Endodermal cell (in vitro differentiated cells): Measurements from ENCODE around the gene SUCLG2. TPM values are rescaled to one million over a fixed set of nuclear protein-coding genes. Genes with fewer than 3 reads are reported as not detected.

Experiments
- DNase-seq: peaks from one replicate; pipeline ENCODE4 v3.0.0-alpha.2; 2017
- H3K27ac ChIP-seq: 2 replicates; pipeline ENCODE4 v1.5.1; 2013; ENCODE audit warnings: mild to moderate bottlenecking, low read depth, low read length, moderate library complexity
- H3K27me3 ChIP-seq: 2 replicates; pipeline ENCODE4 v1.6.1; 2013; ENCODE audit warnings: mild to moderate bottlenecking, low read length, moderate library complexity; ENCODE audit not compliant: insufficient read depth, control insufficient read depth, poor library complexity, severe bottlenecking
- H3K36me3 ChIP-seq: 2 replicates; pipeline ENCODE4 v1.7.0; 2013; ENCODE audit warnings: mild to moderate bottlenecking, low read length, moderate library complexity; ENCODE audit not compliant: control insufficient read depth, insufficient read depth
- H3K4me1 ChIP-seq: one replicate; pipeline ENCODE4 v1.7.0; 2013; ENCODE audit warnings: low read length; ENCODE audit not compliant: control insufficient read depth, insufficient read depth
- H3K4me3 ChIP-seq: 2 replicates; pipeline ENCODE4 v1.5.1; 2013; ENCODE audit warnings: mild to moderate bottlenecking, low read length, moderate library complexity
- H3K9ac ChIP-seq: 2 replicates; pipeline ENCODE4 v1.6.1; 2013; ENCODE audit warnings: mild to moderate bottlenecking, low read length, moderate library complexity; ENCODE audit not compliant: poor library complexity, severe bottlenecking; ENCODE audit errors: extremely low read depth
- H3K9me3 ChIP-seq: 2 replicates; pipeline ENCODE4 v1.6.1; 2013; ENCODE audit warnings: mild to moderate bottlenecking, low read length, moderate library complexity; ENCODE audit not compliant: control insufficient read depth
- H3K27ac Mint-ChIP-seq: 2 replicates; pipeline ENCODE4 v1.8.0; 2020; ENCODE audit warnings: mixed read lengths
- H3K27me3 Mint-ChIP-seq: 2 replicates; pipeline ENCODE4 v1.8.0; 2021; ENCODE audit warnings: mild to moderate bottlenecking, mixed read lengths; ENCODE audit not compliant: insufficient read depth
- H3K36me3 Mint-ChIP-seq: 2 replicates; pipeline ENCODE4 v1.8.0; 2020; ENCODE audit warnings: low read depth, mixed read lengths
- H3K4me1 Mint-ChIP-seq: 2 replicates; pipeline ENCODE4 v1.8.0; 2020; ENCODE audit warnings: mixed read lengths
- H3K4me3 Mint-ChIP-seq: 2 replicates; pipeline ENCODE4 v1.8.0; 2020; ENCODE audit warnings: mild to moderate bottlenecking, moderate library complexity, mixed read lengths
- H3K9me3 Mint-ChIP-seq: 2 replicates; pipeline ENCODE4 v1.8.0; 2020; ENCODE audit warnings: mild to moderate bottlenecking, mixed read lengths
- WGBS, 2 experiments: methylation state at CpG; one replicate each; pipeline versions ENCODE4 v1.1.5 to v1.1.7; 2013; ENCODE audit warnings: missing lambda C conversion rate in 2 of 2, mixed read lengths in 1 of 2; ENCODE audit not compliant: insufficient coverage in 1 of 2, insufficient read length in 1 of 2; 5-methylcytosine and 5-hydroxymethylcytosine counted together
- total RNA-seq, 2 donors: library from RNA; stranded (reverse); fragmentation: NEBNext Ultra II Directional in 1 of 2; extraction: Animal tissue kit (Norgen Biotek cat#: 25700) in 1 of 2; gene quantifications; 2 replicates in 1 of 2; 3 replicates in 1 of 2; pipeline ENCODE4 v1.2.1, GENCODE V29; 2021
- TF ChIP-seq, protein P1 (sequence below): fragments of 200-600 bp; sonication (generic); conservative IDR thresholded peaks from 2 replicates; pipeline ENCODE4 v1.5.0; 2021; ENCODE audit warnings: antibody characterized with exemption, mild to moderate bottlenecking

The SUCLG2 gene
- total RNA-seq, 2 donors from 2014 or later, result 42.4 to 57.3 TPM

DNA sequence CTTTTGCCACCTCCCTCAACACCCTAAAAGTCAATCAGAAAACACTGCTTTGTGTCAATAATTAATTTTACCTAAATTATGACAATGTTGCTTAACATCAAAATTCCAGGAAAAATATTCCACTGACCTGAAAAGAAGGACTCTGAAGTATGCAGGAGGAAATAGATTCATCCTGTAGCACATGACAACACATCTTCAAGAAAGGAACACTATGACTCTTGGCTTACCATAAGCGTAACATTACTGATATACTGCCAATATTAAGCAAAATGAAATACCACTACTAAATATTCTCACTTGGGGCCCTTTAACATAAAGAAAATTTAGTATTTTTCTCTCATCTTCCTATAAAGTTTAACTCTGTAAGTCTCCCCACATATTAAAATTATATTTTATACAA is 9.6 kb downstream of the SUCLG2 start:
- TF ChIP-seq, protein P1, sequence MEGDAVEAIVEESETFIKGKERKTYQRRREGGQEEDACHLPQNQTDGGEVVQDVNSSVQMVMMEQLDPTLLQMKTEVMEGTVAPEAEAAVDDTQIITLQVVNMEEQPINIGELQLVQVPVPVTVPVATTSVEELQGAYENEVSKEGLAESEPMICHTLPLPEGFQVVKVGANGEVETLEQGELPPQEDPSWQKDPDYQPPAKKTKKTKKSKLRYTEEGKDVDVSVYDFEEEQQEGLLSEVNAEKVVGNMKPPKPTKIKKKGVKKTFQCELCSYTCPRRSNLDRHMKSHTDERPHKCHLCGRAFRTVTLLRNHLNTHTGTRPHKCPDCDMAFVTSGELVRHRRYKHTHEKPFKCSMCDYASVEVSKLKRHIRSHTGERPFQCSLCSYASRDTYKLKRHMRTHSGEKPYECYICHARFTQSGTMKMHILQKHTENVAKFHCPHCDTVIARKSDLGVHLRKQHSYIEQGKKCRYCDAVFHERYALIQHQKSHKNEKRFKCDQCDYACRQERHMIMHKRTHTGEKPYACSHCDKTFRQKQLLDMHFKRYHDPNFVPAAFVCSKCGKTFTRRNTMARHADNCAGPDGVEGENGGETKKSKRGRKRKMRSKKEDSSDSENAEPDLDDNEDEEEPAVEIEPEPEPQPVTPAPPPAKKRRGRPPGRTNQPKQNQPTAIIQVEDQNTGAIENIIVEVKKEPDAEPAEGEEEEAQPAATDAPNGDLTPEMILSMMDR, result no peak
- WGBS, 2 experiments, result 100% methylated on average over 1 of the region's 1 CpG
- Mint-ChIP-seq H3K4me1 (peaks cover 20% of the 10 kb centered on the region), H3K9me3 (no peaks in the 10 kb centered on the region), H3K27me3 (no peaks in the 10 kb centered on the region), H3K27ac (no peak overlapping the region), H3K36me3 (peaks cover 16% of the 10 kb centered on the region), H3K4me3 (no peak overlapping the region)
- H3K9ac ChIP-seq, result no peak overlapping the region
- no peaks in the 10 kb centered on the region for H3K36me3 ChIP-seq
- no peak overlapping the region for H3K27ac ChIP-seq
- no peak overlapping the region for H3K4me3 ChIP-seq
- no peaks in the 10 kb centered on the region for H3K9me3 ChIP-seq
- DNase-seq, result no peak
- peaks cover 3% of the 10 kb centered on the region for H3K4me1 ChIP-seq
- H3K27me3 ChIP-seq, result no peaks in the 10 kb centered on the region

DNA sequence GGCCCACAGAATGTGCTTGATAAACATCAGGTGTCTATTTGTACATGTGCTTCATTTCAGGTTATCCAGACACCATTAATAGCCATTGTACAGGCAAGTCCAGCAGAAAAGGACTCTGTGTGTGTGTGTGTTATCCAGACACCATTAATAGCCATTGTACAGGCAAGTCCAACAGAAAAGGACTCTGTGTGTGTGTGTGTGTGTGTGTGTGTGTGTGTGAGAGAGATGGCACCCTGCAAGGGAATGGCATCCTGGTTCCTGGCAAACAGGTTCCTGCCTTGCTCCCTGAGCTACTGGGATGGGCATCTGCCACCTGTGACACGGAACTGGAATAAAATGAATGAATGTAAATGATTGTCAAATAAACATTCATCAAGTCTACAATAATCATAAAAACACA is 11.7 kb downstream of the SUCLG2 start:
- no peaks in the 10 kb centered on the region for H3K36me3 ChIP-seq
- no peak overlapping the region for H3K4me3 Mint-ChIP-seq
- no peak overlapping the region for H3K27ac Mint-ChIP-seq
- no peaks in the 10 kb centered on the region for H3K9me3 Mint-ChIP-seq
- H3K27me3 ChIP-seq, result no peaks in the 10 kb centered on the region
- H3K36me3 Mint-ChIP-seq, result peaks cover 17% of the 10 kb centered on the region
- H3K9me3 ChIP-seq, result no peaks in the 10 kb centered on the region
- no peak overlapping the region for H3K4me3 ChIP-seq
- TF ChIP-seq, protein P1, result no peak
- no peaks in the 10 kb centered on the region for H3K27me3 Mint-ChIP-seq
- no CpG with 5 or more reads among the region's 1 CpG for WGBS, 2 experiments
- H3K4me1 Mint-ChIP-seq, result peaks cover 4% of the 10 kb centered on the region
- H3K27ac ChIP-seq, result no peak overlapping the region
- no peak overlapping the region for H3K9ac ChIP-seq
- no peaks in the 10 kb centered on the region for H3K4me1 ChIP-seq
- DNase-seq, result no peak

DNA sequence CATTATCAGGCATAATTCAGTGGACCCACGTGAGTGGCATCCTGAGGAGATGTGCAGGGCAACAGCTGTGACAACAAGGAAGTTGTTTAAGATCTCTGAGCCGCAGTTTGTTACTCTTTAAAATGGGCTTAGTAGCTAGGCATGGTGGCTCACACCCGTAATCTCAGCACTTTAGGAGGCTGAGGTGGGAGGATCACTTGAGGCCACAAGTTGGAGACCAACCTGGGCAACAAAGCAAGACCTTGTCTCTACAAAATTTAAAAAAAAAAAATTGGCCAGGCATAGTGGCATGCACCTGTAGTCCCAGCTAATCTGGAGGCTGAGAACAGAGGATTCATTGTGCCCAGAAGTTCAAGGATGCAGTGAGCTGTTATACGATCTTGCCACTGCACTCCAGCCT is 12.2 kb downstream of the SUCLG2 start:
- Mint-ChIP-seq H3K27ac (no peak overlapping the region), H3K9me3 (no peaks in the 10 kb centered on the region), H3K27me3 (no peaks in the 10 kb centered on the region), H3K4me1 (no peaks in the 10 kb centered on the region), H3K4me3 (no peak overlapping the region), H3K36me3 (peaks cover 18% of the 10 kb centered on the region)
- no peak overlapping the region for H3K27ac ChIP-seq
- no peak for DNase-seq
- TF ChIP-seq, protein P1, result no peak
- no peaks in the 10 kb centered on the region for H3K27me3 ChIP-seq
- H3K9ac ChIP-seq, result no peak overlapping the region
- 92 to 93% methylated on average over 3 to 4 of the region's 4 CpGs for whole genome bisulfite sequencing, 2 experiments
- no peaks in the 10 kb centered on the region for H3K4me1 ChIP-seq
- no peaks in the 10 kb centered on the region for H3K36me3 ChIP-seq
- H3K4me3 ChIP-seq, result no peak overlapping the region
- H3K9me3 ChIP-seq, result no peaks in the 10 kb centered on the region
